Measurements from ENCODE around the gene VPREB3.

Gene VPREB3

DNA sequence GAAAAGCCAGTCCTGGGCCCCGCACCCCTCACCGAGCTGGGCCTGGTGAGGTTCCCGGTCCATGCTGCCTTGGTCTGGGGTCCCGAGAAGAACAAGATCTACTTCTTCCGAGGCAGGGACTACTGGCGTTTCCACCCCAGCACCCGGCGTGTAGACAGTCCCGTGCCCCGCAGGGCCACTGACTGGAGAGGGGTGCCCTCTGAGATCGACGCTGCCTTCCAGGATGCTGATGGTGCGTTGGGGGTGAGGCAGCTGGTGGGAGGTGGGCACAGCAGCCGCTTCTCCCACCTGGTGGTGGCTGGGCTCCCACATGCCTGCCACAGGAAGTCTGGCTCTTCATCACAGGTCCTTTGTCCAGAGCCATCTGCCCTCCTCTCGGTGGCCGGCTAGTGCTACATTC is 28.0 kb upstream of the VPREB3 start:
- no peak overlapping the region for H3K4me3 ChIP-seq (ENCODE audit: low read depth, low read length)
- DNase-seq (ENCODE audit: low read depth), result no peak
- no peak for TF ChIP-seq CTCF (IDR thresholded peaks at IDR 0.05; ENCODE audit: insufficient read depth, low read depth, low read length, missing control alignments)

GRCh38 chr22:23781511-23782183 is 27.4 kb upstream of the VPREB3 start:
- DNase-seq (ENCODE audit: low read depth), result no peak
- H3K4me3 ChIP-seq (ENCODE audit: low read depth, low read length), result no peak overlapping the region
- no peak for TF ChIP-seq CTCF (IDR thresholded peaks at IDR 0.05; ENCODE audit: insufficient read depth, low read depth, low read length, missing control alignments)

GRCh38 chr22:23781065-23781464 is 26.8 kb upstream of the VPREB3 start:
- no peak overlapping the region for H3K4me3 ChIP-seq (ENCODE audit: low read depth, low read length)
- TF ChIP-seq CTCF (IDR thresholded peaks at IDR 0.05; ENCODE audit: insufficient read depth, low read depth, low read length, missing control alignments), result no peak
- no peak for DNase-seq (ENCODE audit: low read depth)

DNA sequence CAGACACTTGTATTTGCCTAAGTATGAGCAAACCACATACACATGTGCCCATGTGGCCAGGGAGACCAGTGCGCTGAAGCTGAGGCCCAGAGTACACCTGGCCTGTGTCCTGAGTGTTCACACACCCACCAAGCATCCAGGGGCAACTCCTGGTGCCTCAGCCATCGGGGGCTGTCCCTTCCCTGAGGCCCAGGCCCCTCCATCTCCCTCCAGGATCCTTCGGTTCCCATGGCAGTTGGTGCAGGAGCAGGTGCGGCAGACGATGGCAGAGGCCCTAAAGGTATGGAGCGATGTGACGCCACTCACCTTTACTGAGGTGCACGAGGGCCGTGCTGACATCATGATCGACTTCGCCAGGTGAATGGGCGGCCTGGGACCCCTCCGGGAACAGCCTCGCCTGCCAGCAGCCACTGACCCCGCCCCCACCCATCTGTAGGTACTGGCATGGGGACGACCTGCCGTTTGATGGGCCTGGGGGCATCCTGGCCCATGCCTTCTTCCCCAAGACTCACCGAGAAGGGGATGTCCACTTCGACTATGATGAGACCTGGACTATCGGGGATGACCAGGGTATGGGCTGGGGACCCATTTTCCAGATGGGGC is 26.0 kb upstream of the VPREB3 start:
- no peak overlapping the region for H3K4me3 ChIP-seq (ENCODE audit: low read depth, low read length)
- no peak for DNase-seq (ENCODE audit: low read depth)
- TF ChIP-seq CTCF (IDR thresholded peaks at IDR 0.05; ENCODE audit: insufficient read depth, low read depth, low read length, missing control alignments), result no peak

- H3K4me3 ChIP-seq (ENCODE audit: low read depth, low read length), result no peak overlapping the region
- DNase-seq (ENCODE audit: low read depth), result no peak
- no peak for TF ChIP-seq CTCF (IDR thresholded peaks at IDR 0.05; ENCODE audit: insufficient read depth, low read depth, low read length, missing control alignments)
These were observed 25.5 kb upstream of the VPREB3 start for GRCh38 chr22:23779731-23780130.

DNA sequence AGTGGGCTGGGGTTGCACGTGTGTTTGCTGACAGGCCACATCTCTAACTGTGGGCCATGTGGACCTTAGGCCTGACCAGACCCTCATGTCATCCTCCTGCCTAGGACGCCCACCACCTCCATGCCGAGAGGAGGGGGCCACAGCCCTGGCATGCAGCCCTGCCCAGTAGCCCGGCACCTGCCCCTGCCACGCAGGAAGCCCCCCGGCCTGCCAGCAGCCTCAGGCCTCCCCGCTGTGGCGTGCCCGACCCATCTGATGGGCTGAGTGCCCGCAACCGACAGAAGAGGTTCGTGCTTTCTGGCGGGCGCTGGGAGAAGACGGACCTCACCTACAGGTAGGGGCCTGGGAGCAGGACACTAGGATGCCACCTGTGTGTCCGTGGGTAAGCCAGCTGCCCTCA is 24.9 kb upstream of the VPREB3 start:
- no peak overlapping the region for H3K4me3 ChIP-seq (ENCODE audit: low read depth, low read length)
- TF ChIP-seq CTCF (IDR thresholded peaks at IDR 0.05; ENCODE audit: insufficient read depth, low read depth, low read length, missing control alignments), result no peak
- DNase-seq (ENCODE audit: low read depth), result no peak

GRCh38 chr22:23778577-23778900 is 24.3 kb upstream of the VPREB3 start:
- TF ChIP-seq CTCF (IDR thresholded peaks at IDR 0.05; ENCODE audit: insufficient read depth, low read depth, low read length, missing control alignments), result no peak
- no peak overlapping the region for H3K4me3 ChIP-seq (ENCODE audit: low read depth, low read length)
- no peak for DNase-seq (ENCODE audit: low read depth)
